Activated T-cell treated with anti-CD3 and anti-CD28 coated beads, Interleukin-2, amount 50 U/mL, for 24 hours (primary cell): ENCODE results near the gene MEF2C.
A peak's percentile ranks its signal among the peaks of the same experiment; 100 is the strongest.
"Not testable (repeated sequence)": the region's sequence is repeated elsewhere in the genome, so short reads cannot be mapped to it uniquely, and the experiment has no call there.

Source experiments
- DNase-seq: peaks from one replicate; pipeline ENCODE4 v3.0.0-alpha.2; 2020
- H3K27ac Mint-ChIP-seq: 2 replicates; pipeline ENCODE4 v1.8.0; 2020; ENCODE audit warnings: mild to moderate bottlenecking, mixed read lengths
- H3K27me3 Mint-ChIP-seq: 2 replicates; pipeline ENCODE4 v1.8.0; 2020; ENCODE audit warnings: mixed read lengths
- H3K36me3 Mint-ChIP-seq: 2 replicates; pipeline ENCODE4 v1.8.0; 2020; ENCODE audit warnings: low read depth, mixed read lengths
- H3K4me1 Mint-ChIP-seq: 2 replicates; pipeline ENCODE4 v1.8.0; 2020; ENCODE audit warnings: low read depth, mixed read lengths
- H3K4me3 Mint-ChIP-seq: 2 replicates; pipeline ENCODE4 v1.8.0; 2020; ENCODE audit warnings: mild to moderate bottlenecking, moderate library complexity, mixed read lengths
- H3K9me3 Mint-ChIP-seq: 2 replicates; pipeline ENCODE4 v1.8.0; 2020; ENCODE audit warnings: mixed read lengths

MEF2C gene

GRCh38 chr5:88883059-88883835, at the start of gene MEF2C:
MEF2C (minus strand) TSS chr5:88883184; CDS start chr5:88823788, 59,396 bp downstream.
- Mint-ChIP-seq H3K36me3 (no peaks in the 10 kb centered on the region), H3K4me3 (peak within 1 kb of the TSS; percentile 80), H3K27me3 (peaks cover 77% of the 10 kb centered on the region), H3K4me1 (peaks cover 20% of the 10 kb centered on the region), H3K27ac (no peak within 1 kb of the TSS), H3K9me3 (no peaks in the 10 kb centered on the region)
- DNase-seq = peak; percentile 35

GRCh38 chr5:88932541-88932940, 49.6 kb upstream of the MEF2C start:
- no peak for DNase-seq
- Mint-ChIP-seq H3K27ac (no peak overlapping the region), H3K9me3 (no peaks in the 10 kb centered on the region), H3K27me3 (no peaks in the 10 kb centered on the region), H3K4me3 (no peak overlapping the region), H3K36me3 (no peaks in the 10 kb centered on the region), H3K4me1 (no peaks in the 10 kb centered on the region)

GRCh38 chr5:88930335-88930734, 47.4 kb upstream of the MEF2C start:
- no peaks in the 10 kb centered on the region for H3K27me3 Mint-ChIP-seq
- no peaks in the 10 kb centered on the region for H3K36me3 Mint-ChIP-seq
- no peaks in the 10 kb centered on the region for H3K4me1 Mint-ChIP-seq
- no peak overlapping the region for H3K27ac Mint-ChIP-seq
- H3K4me3 Mint-ChIP-seq = no peak overlapping the region
- DNase-seq = no peak
- H3K9me3 Mint-ChIP-seq = no peaks in the 10 kb centered on the region

GRCh38 chr5:88929385-88929784, 46.4 kb upstream of the MEF2C start:
- H3K9me3 Mint-ChIP-seq = no peaks in the 10 kb centered on the region
- no peak overlapping the region for H3K27ac Mint-ChIP-seq
- no peaks in the 10 kb centered on the region for H3K36me3 Mint-ChIP-seq
- no peak overlapping the region for H3K4me3 Mint-ChIP-seq
- no peak for DNase-seq
- H3K27me3 Mint-ChIP-seq = no peaks in the 10 kb centered on the region
- H3K4me1 Mint-ChIP-seq = no peaks in the 10 kb centered on the region

- Mint-ChIP-seq H3K36me3 (no peaks in the 10 kb centered on the region), H3K27me3 (no peaks in the 10 kb centered on the region), H3K4me1 (no peaks in the 10 kb centered on the region), H3K27ac (no peak overlapping the region), H3K9me3 (no peaks in the 10 kb centered on the region), H3K4me3 (no peak overlapping the region)
- no peak for DNase-seq
These were observed 43.8 kb upstream of the MEF2C start for GRCh38 chr5:88926774-88927173.

- Mint-ChIP-seq H3K27me3 (no peaks in the 10 kb centered on the region), H3K4me1 (no peaks in the 10 kb centered on the region), H3K27ac (no peak overlapping the region), H3K4me3 (no peak overlapping the region), H3K36me3 (no peaks in the 10 kb centered on the region), H3K9me3 (no peaks in the 10 kb centered on the region)
- DNase-seq = no peak
These were observed 42.9 kb upstream of the MEF2C start for GRCh38 chr5:88925692-88926490.

GRCh38 chr5:88924330-88924657, 41.3 kb upstream of the MEF2C start:
- Mint-ChIP-seq H3K4me3 (no peak overlapping the region), H3K4me1 (no peaks in the 10 kb centered on the region), H3K36me3 (no peaks in the 10 kb centered on the region), H3K9me3 (peaks cover 2% of the 10 kb centered on the region), H3K27me3 (no peaks in the 10 kb centered on the region), H3K27ac (no peak overlapping the region)
- DNase-seq = no peak

- H3K9me3 Mint-ChIP-seq = peaks cover 2% of the 10 kb centered on the region
- H3K4me1 Mint-ChIP-seq = no peaks in the 10 kb centered on the region
- no peak for DNase-seq
- no peak overlapping the region for H3K27ac Mint-ChIP-seq
- no peak overlapping the region for H3K4me3 Mint-ChIP-seq
- H3K36me3 Mint-ChIP-seq = no peaks in the 10 kb centered on the region
- H3K27me3 Mint-ChIP-seq = no peaks in the 10 kb centered on the region
These were observed 40.8 kb upstream of the MEF2C start for GRCh38 chr5:88923623-88924329.

GRCh38 chr5:88912743-88913142, 29.8 kb upstream of the MEF2C start:
- DNase-seq, H3K27me3 Mint-ChIP-seq, H3K4me1 Mint-ChIP-seq, H3K36me3 Mint-ChIP-seq, H3K4me3 Mint-ChIP-seq, H3K9me3 Mint-ChIP-seq, H3K27ac Mint-ChIP-seq: not testable (repeated sequence)

- not testable (repeated sequence) for H3K27me3 Mint-ChIP-seq, H3K9me3 Mint-ChIP-seq, DNase-seq, H3K4me1 Mint-ChIP-seq, H3K4me3 Mint-ChIP-seq, H3K27ac Mint-ChIP-seq, H3K36me3 Mint-ChIP-seq
These were observed 28.1 kb upstream of the MEF2C start for GRCh38 chr5:88911059-88911572.

GRCh38 chr5:88904478-88904877, 21.5 kb upstream of the MEF2C start:
- H3K27me3 Mint-ChIP-seq, H3K4me3 Mint-ChIP-seq, H3K4me1 Mint-ChIP-seq, H3K9me3 Mint-ChIP-seq, DNase-seq, H3K27ac Mint-ChIP-seq, H3K36me3 Mint-ChIP-seq: not testable (repeated sequence)

GRCh38 chr5:88903966-88904365, 21.0 kb upstream of the MEF2C start:
- not testable (repeated sequence) for H3K9me3 Mint-ChIP-seq, H3K4me3 Mint-ChIP-seq, H3K36me3 Mint-ChIP-seq, DNase-seq, H3K4me1 Mint-ChIP-seq, H3K27me3 Mint-ChIP-seq, H3K27ac Mint-ChIP-seq

GRCh38 chr5:88901077-88901476, 18.1 kb upstream of the MEF2C start:
- H3K4me1 Mint-ChIP-seq, H3K36me3 Mint-ChIP-seq, DNase-seq, H3K4me3 Mint-ChIP-seq, H3K9me3 Mint-ChIP-seq, H3K27ac Mint-ChIP-seq, H3K27me3 Mint-ChIP-seq: not testable (repeated sequence)

- Mint-ChIP-seq H3K9me3 (no peaks in the 10 kb centered on the region), H3K4me1 (no peaks in the 10 kb centered on the region), H3K27me3 (no peaks in the 10 kb centered on the region), H3K36me3 (no peaks in the 10 kb centered on the region), H3K4me3 (no peak overlapping the region), H3K27ac (no peak overlapping the region)
- no peak for DNase-seq
These were observed 16.2 kb upstream of the MEF2C start for GRCh38 chr5:88899096-88899737.
